Measurements from ENCODE around the gene GPT2.

GPT2 gene

GRCh38 chr16:46972429-46973206 is 88.5 kb downstream of the GPT2 start:
- TF ChIP-seq PATZ1 (CRISPR knock-in tag; IDR thresholded peaks at IDR 0.05; ENCODE audit: borderline replicate concordance) (no peak), GLIS3 (CRISPR knock-in tag; IDR thresholded peaks at IDR 0.05) (0 out of 2 replicates have a peak, but pooled peaks have one; percentile 19), ZNF565 (CRISPR knock-in tag; conservative IDR thresholded peaks at IDR 0.05; ENCODE audit: low read depth) (no peak)
- peak; percentile 61 for ATAC-seq

- peak; percentile 64; the same call in 1 of the 2 replicates for TF ChIP-seq CSDC2 (CRISPR knock-in tag; IDR thresholded peaks at IDR 0.05)
- TF ChIP-seq TSHZ2 (CRISPR knock-in tag; IDR thresholded peaks at IDR 0.05) = no peak
- 0 out of 2 replicates have a peak, but pooled peaks have one; percentile 49 for TF ChIP-seq TCF4 (CRISPR knock-in tag; IDR thresholded peaks at IDR 0.05; ENCODE audit: borderline replicate concordance)
- no peak for TF ChIP-seq PPARA (CRISPR knock-in tag; IDR thresholded peaks at IDR 0.05; ENCODE audit: borderline replicate concordance)
- no peak for TF ChIP-seq GLIS3 (CRISPR knock-in tag; IDR thresholded peaks at IDR 0.05)
- no peak for TF ChIP-seq ZNF8 (CRISPR knock-in tag; IDR thresholded peaks at IDR 0.05)
- no peak for TF ChIP-seq ZNF70 (CRISPR knock-in tag; IDR thresholded peaks at IDR 0.05)
- TF ChIP-seq SNAI2 (CRISPR knock-in tag; IDR thresholded peaks at IDR 0.05) = peak; percentile 31; the same call in 1 of the 2 replicates
- TF ChIP-seq ZFP30 (CRISPR knock-in tag; IDR thresholded peaks at IDR 0.05) = no peak
- no peak for TF ChIP-seq ISL1 (CRISPR knock-in tag; IDR thresholded peaks at IDR 0.05)
- TF ChIP-seq ZC3H10 (CRISPR knock-in tag; IDR thresholded peaks at IDR 0.05) = no peak
- no peak for TF ChIP-seq BACH2 (CRISPR knock-in tag; IDR thresholded peaks at IDR 0.05; ENCODE audit: borderline replicate concordance)
- TF ChIP-seq PATZ1 (CRISPR knock-in tag; IDR thresholded peaks at IDR 0.05; ENCODE audit: borderline replicate concordance) = no peak
- no peak for TF ChIP-seq OSR1 (CRISPR knock-in tag; IDR thresholded peaks at IDR 0.05)
- peak; percentile 93 for ATAC-seq
Observed at GRCh38 chr16:46973207-46973995, 89.2 kb downstream of the GPT2 start, which contains the start of gene DNAJA2. Gene DNAJA2, minus strand, starts transcription at chr16:46973674. Its CDS starts 102 bp downstream, at chr16:46973572.

- no peak; the same call in 2 of the 3 replicates for ATAC-seq
Observed at GRCh38 chr16:46973996-46974324, 89.8 kb downstream of the GPT2 start.

GRCh38 chr16:46974352-46974751 is 90.2 kb downstream of the GPT2 start:
- no peak for ATAC-seq
- TF ChIP-seq ZFP3 (CRISPR knock-in tag; IDR thresholded peaks at IDR 0.05) (peak; percentile 15; the same call in 1 of the 2 replicates), PPARA (CRISPR knock-in tag; IDR thresholded peaks at IDR 0.05; ENCODE audit: borderline replicate concordance) (no peak), GLIS3 (CRISPR knock-in tag; IDR thresholded peaks at IDR 0.05) (no peak), RARB (CRISPR knock-in tag; IDR thresholded peaks at IDR 0.05) (no peak), BACH2 (CRISPR knock-in tag; IDR thresholded peaks at IDR 0.05; ENCODE audit: borderline replicate concordance) (no peak), ISL1 (CRISPR knock-in tag; IDR thresholded peaks at IDR 0.05) (peak; percentile 31; the same call in 1 of the 2 replicates), POU6F1 (CRISPR knock-in tag; IDR thresholded peaks at IDR 0.05; ENCODE audit: borderline replicate concordance, low read depth) (no peak), ZNF70 (CRISPR knock-in tag; IDR thresholded peaks at IDR 0.05) (no peak; the same call in 1 of the 2 replicates), ESRRG (CRISPR knock-in tag; IDR thresholded peaks at IDR 0.05) (no peak), CREB5 (CRISPR knock-in tag; IDR thresholded peaks at IDR 0.05; ENCODE audit: low read depth) (no peak), SNAI2 (CRISPR knock-in tag; IDR thresholded peaks at IDR 0.05) (peak; percentile 53; the same call in 1 of the 2 replicates), ZNF8 (CRISPR knock-in tag; IDR thresholded peaks at IDR 0.05) (no peak), CSDC2 (CRISPR knock-in tag; IDR thresholded peaks at IDR 0.05) (no peak)

More at GRCh38 chr16:46973996-46974324, 89.8 kb downstream of the GPT2 start:
- TF ChIP-seq CSRNP3 (CRISPR knock-in tag; IDR thresholded peaks at IDR 0.05) = 0 out of 2 replicates have a peak, but pooled peaks have one; percentile 31
- no peak for TF ChIP-seq TCF4 (CRISPR knock-in tag; IDR thresholded peaks at IDR 0.05; ENCODE audit: borderline replicate concordance)
